Muscle layer of colon (tissue), 2 donors: ENCODE data around the gene TTC29.
"Not testable (repeated sequence)": the region's sequence is repeated elsewhere in the genome, so short reads cannot be mapped to it uniquely, and the experiment has no call there.

Source experiments
- H3K27ac ChIP-seq: one replicate; pipeline ENCODE4 v1.7.0; 2013; ENCODE audit warnings: low read depth, mild to moderate bottlenecking, low read length, moderate library complexity
- H3K27me3 ChIP-seq, 2 donors: one replicate each; pipeline ENCODE4 v1.7.0; 2013; ENCODE audit warnings: low read length in 2 of 2, mild to moderate bottlenecking in 2 of 2; ENCODE audit not compliant: insufficient read depth in 2 of 2, control insufficient read depth in 1 of 2
- H3K36me3 ChIP-seq: one replicate; pipeline ENCODE4 v1.7.0; 2013; ENCODE audit warnings: mild to moderate bottlenecking, low read length; ENCODE audit not compliant: insufficient read depth
- H3K4me1 ChIP-seq: one replicate; pipeline ENCODE4 v1.7.0; 2013; ENCODE audit warnings: mild to moderate bottlenecking, low read length; ENCODE audit not compliant: insufficient read depth
- H3K4me3 ChIP-seq, 2 donors: one replicate each; pipeline ENCODE4 v1.7.0; 2013; ENCODE audit warnings: low read length in 2 of 2, low read depth in 1 of 2, mild to moderate bottlenecking in 1 of 2, moderate library complexity in 1 of 2
- H3K9ac ChIP-seq: one replicate; pipeline ENCODE4 v1.7.0; 2013; ENCODE audit warnings: low read length
- H3K9me3 ChIP-seq: one replicate; pipeline ENCODE4 v1.7.0; 2013; ENCODE audit warnings: mild to moderate bottlenecking, low read length
- donor health status: abdominal sarcoma.
- donor health status: Adenocarcinoma of cecum.

The TTC29 gene

DNA sequence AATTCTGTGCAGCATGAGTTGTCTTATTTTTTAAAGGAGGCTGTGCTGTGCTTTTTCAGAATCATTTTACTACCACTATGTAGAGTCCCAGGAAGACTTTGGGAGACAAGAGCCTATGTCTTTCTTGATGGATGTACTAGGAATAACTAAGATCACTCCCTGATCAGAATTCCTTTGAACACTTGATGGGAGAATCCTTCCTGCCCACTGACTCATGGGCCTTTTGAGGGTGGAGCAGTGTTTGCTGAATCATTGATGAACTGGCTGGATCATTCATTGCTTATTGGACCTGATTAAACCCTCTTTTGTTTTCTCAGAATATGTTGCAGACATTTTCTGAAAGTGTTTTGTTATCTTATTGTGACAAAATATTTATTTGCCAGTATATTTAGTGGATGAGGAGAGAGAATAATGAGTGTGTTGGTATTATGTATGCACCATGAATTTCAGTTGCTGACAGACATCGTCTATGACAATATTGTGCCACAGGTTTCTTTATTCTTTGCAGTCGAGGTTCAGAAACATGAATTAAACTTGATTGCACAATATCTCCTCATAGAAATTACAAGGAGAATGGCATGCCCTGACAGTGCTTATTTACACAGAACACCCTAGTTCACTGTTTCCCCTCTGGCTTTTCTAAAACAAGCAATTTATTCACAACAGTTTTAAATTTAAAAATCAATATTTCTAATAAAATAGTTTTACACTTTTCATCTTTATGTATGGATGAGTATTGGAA, 270.7 kb downstream of the TTC29 start:
- Histone ChIP-seq H3K9me3 (no peaks in the 10 kb centered on the region), H3K36me3 (no peaks in the 10 kb centered on the region), H3K9ac (no peak overlapping the region), H3K4me1 (no peaks in the 10 kb centered on the region), H3K27ac (no peak overlapping the region), H3K27me3 (no peaks in the 10 kb centered on the region), H3K4me3 (no peak overlapping the region)

DNA sequence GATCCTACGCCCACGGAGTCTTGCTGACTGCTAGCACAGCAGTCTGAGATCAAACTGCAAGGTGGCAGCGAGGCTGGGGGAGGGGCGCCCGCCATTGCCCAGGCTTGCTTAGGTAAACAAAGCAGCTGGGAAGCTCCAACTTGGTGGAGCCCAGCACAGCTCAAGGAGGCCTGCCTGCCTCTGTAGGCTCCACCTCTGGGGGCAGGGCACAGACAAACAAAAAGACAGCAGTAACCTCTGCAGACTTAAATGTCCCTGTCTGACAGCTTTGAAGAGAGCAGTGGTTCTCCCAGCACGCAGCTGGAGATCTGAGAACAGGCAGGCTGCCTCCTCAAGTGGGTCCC, 281.7 kb downstream of the TTC29 start:
- not testable (repeated sequence) for H3K9ac ChIP-seq, H3K4me3 ChIP-seq, H3K27me3 ChIP-seq, H3K4me1 ChIP-seq, H3K27ac ChIP-seq, H3K36me3 ChIP-seq, H3K9me3 ChIP-seq

DNA sequence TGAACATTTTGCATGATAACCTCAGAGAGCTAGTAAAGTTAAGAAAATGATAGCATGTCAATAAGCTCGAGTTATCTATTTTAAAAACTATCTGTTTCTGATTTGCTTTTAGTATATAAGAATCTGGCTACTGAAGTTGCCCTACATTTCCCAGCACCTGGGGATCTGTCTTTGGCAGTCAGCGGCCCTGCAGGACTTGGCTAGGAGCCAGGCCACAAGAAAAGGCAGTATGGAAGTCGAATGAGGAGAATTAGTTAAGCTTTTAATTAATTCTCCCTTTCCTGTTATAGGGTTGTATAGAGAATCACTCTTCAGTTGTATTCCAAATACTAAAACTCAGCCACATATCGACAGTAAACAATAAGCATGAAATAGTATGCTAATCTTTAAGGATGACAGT, 284.3 kb downstream of the TTC29 start:
- Histone ChIP-seq H3K27ac (no peak overlapping the region), H3K27me3 (peaks cover 0 to 3% of the 10 kb centered on the region in 2 donors), H3K9ac (no peak overlapping the region), H3K9me3 (no peaks in the 10 kb centered on the region), H3K4me3 (no peak overlapping the region), H3K4me1 (no peaks in the 10 kb centered on the region), H3K36me3 (no peaks in the 10 kb centered on the region)
